GM19467 (cell line): ENCODE results near the gene MAPK13.

Source experiments
- ATAC-seq: cut with Tn5 transposase; IDR thresholded peaks from one replicate; pipeline ENCODE4 v1.9.1; 2021; ENCODE audit warnings: mild to moderate bottlenecking, moderate library complexity; ENCODE audit not compliant: unreplicated experiment

The MAPK13 gene

GRCh38 chr6:36142971-36143838, 12.9 kb downstream of the MAPK13 start:
- ATAC-seq: no peak

- no peak for ATAC-seq
Observed at GRCh38 chr6:36145495-36145894, 15.2 kb downstream of the MAPK13 start.

GRCh38 chr6:36147294-36147693, 17.0 kb downstream of the MAPK13 start:
- ATAC-seq: no peak

GRCh38 chr6:36149476-36149875, 19.2 kb downstream of the MAPK13 start:
- no peak for ATAC-seq

- ATAC-seq: no peak
Observed at GRCh38 chr6:36150283-36150682, 20.0 kb downstream of the MAPK13 start.

- no peak for ATAC-seq
Observed at GRCh38 chr6:36154286-36154685, 24.0 kb downstream of the MAPK13 start.

GRCh38 chr6:36155662-36156061, 25.3 kb downstream of the MAPK13 start:
- ATAC-seq: no peak

- ATAC-seq: no peak
Observed at GRCh38 chr6:36160147-36160760, 29.9 kb downstream of the MAPK13 start.

- no peak for ATAC-seq
Observed at GRCh38 chr6:36169023-36170007, 39.0 kb downstream of the MAPK13 start.

- no peak for ATAC-seq
Observed at GRCh38 chr6:36170704-36171103, 40.4 kb downstream of the MAPK13 start.

GRCh38 chr6:36171573-36171972, 41.3 kb downstream of the MAPK13 start:
- ATAC-seq: no peak

- ATAC-seq: no peak
Observed at GRCh38 chr6:36177166-36177565, 46.9 kb downstream of the MAPK13 start.

- ATAC-seq: no peak
Observed at GRCh38 chr6:36178544-36178943, 48.2 kb downstream of the MAPK13 start.

GRCh38 chr6:36180126-36180525, 49.8 kb downstream of the MAPK13 start:
- ATAC-seq: no peak

GRCh38 chr6:36184311-36184710, 54.0 kb downstream of the MAPK13 start:
- no peak for ATAC-seq

- ATAC-seq: no peak
Observed at GRCh38 chr6:36186199-36186598, 55.9 kb downstream of the MAPK13 start.

GRCh38 chr6:36187446-36187845, 57.1 kb downstream of the MAPK13 start:
- no peak for ATAC-seq
